Endothelial cell of umbilical vein (primary cell): ENCODE measurements around the gene C11orf68. TPM values are rescaled to one million over a fixed set of nuclear protein-coding genes. Genes with fewer than 3 reads are reported as not detected.

Source experiments
- BruUV-seq: library from RNA; stranded (reverse); fragments of 400-500 nt; replicated peaks from 2 replicates; lab custom pipeline; 2021; lab: Mats Ljungman, UMichigan
- CTCF ChIA-PET: fragments of 300-600, 350-600 bp; sonication (Branson Sonifier 250); formaldehyde crosslinking; loops from one replicate; lab custom pipeline; 2021; ENCODE audit warnings: antibody characterized with exemption, inconsistent platforms; lab: Charles Lee
- POLR2A ChIA-PET: fragments of 300-600, 350-600 bp; sonication (Branson Sonifier 250); formaldehyde crosslinking; loops from one replicate; lab custom pipeline; 2021; ENCODE audit warnings: antibody characterized with exemption, inconsistent platforms; lab: Charles Lee
- DNase-seq: peaks from one replicate; pipeline ENCODE4 v3.0.0-alpha.2; 2011; ENCODE audit warnings: low read depth, low spot score
- FAIRE-seq: peaks from 2 replicates; lab custom pipeline; 2011; peaks lifted over from hg19 to GRCh38; lab: Jason Lieb, UNC
- H2AFZ ChIP-seq: 2 replicates; pipeline ENCODE4 v1.6.0; 2012; ENCODE audit warnings: low read depth, low read length, control low read depth, inconsistent platforms
- H3K27ac ChIP-seq: 2 replicates; pipeline ENCODE4 v1.5.1; 2011; ENCODE audit warnings: low read depth, mild to moderate bottlenecking, control low read depth, low read length, moderate library complexity; ENCODE audit not compliant: insufficient read depth
- H3K27me3 ChIP-seq, 2 experiments: 2 replicates each; pipeline versions ENCODE4 v1.6.0 to v1.6.1; 2011; ENCODE audit warnings: low read length in 2 of 2, mixed read lengths in 1 of 2; ENCODE audit not compliant: control insufficient read depth in 2 of 2, insufficient read depth in 2 of 2
- H3K36me3 ChIP-seq, 2 experiments: 2 replicates in 1 of 2; 3 replicates in 1 of 2; pipeline ENCODE4 v1.5.1; 2011; ENCODE audit warnings: low read length in 2 of 2, mild to moderate bottlenecking in 1 of 2, moderate library complexity in 1 of 2; ENCODE audit not compliant: control insufficient read depth in 2 of 2, insufficient read depth in 2 of 2; ENCODE audit errors: extremely low read depth in 1 of 2
- H3K4me1 ChIP-seq: 3 replicates; pipeline ENCODE4 v1.5.1; 2011; ENCODE audit warnings: mild to moderate bottlenecking, low read length; ENCODE audit not compliant: control insufficient read depth, insufficient read depth; ENCODE audit errors: extremely low read depth
- H3K4me2 ChIP-seq: 2 replicates; pipeline ENCODE4 v1.6.1; 2011; ENCODE audit warnings: low read length, control low read depth, mixed read lengths; ENCODE audit not compliant: insufficient read depth
- H3K4me3 ChIP-seq, 3 experiments: fragments of 200-600 bp in 1 of 3; sonication (generic), shearing (Covaris generic) in 1 of 3; replicated peaks in 1 of 3; 2 replicates each; pipeline ENCODE4 v1.5.1; 2011 to 2016; ENCODE audit warnings: control low read depth in 3 of 3, low read length in 3 of 3, mild to moderate bottlenecking in 2 of 3, inconsistent platforms in 1 of 3, low read depth in 1 of 3, moderate library complexity in 1 of 3; ENCODE audit not compliant: insufficient read depth in 1 of 3
- H3K79me2 ChIP-seq: 2 replicates; pipeline ENCODE4 v1.6.0; 2012; ENCODE audit warnings: low read length, inconsistent platforms; ENCODE audit not compliant: control insufficient read depth, insufficient read depth
- H3K9ac ChIP-seq: replicated peaks from 2 replicates; pipeline ENCODE3; 2011; ENCODE audit warnings: low read length, control low read depth; ENCODE audit not compliant: insufficient read depth; ENCODE audit errors: extremely low read depth
- H3K9me1 ChIP-seq: replicated peaks from 3 replicates; pipeline ENCODE4 v1.6.0; 2011; ENCODE audit warnings: mild to moderate bottlenecking, low read length; ENCODE audit not compliant: control insufficient read depth, insufficient read depth; ENCODE audit errors: extremely low read depth
- H3K9me3 ChIP-seq: replicated peaks from 2 replicates; pipeline ENCODE4 v1.5.1; 2012; ENCODE audit warnings: low read length, inconsistent platforms; ENCODE audit not compliant: control insufficient read depth, insufficient read depth
- H4K20me1 ChIP-seq: replicated peaks from 2 replicates; pipeline ENCODE3; 2011; ENCODE audit warnings: mild to moderate bottlenecking, low read length; ENCODE audit not compliant: control insufficient read depth, insufficient read depth; ENCODE audit errors: extremely low read depth
- EZH2 ChIP-seq: IDR thresholded peaks from 2 replicates; pipeline ENCODE4 v1.6.1; 2012; ENCODE audit warnings: borderline replicate concordance, low read depth, mild to moderate bottlenecking, moderate library complexity, low read length, inconsistent platforms; ENCODE audit not compliant: severe bottlenecking
- FOS ChIP-seq: IDR thresholded peaks from 2 replicates; pipeline ENCODE4 v1.6.1; 2011; ENCODE audit warnings: mild to moderate bottlenecking, low read length, moderate library complexity, borderline replicate concordance; ENCODE audit not compliant: insufficient read depth
- GATA2 ChIP-seq: IDR thresholded peaks from 2 replicates; pipeline ENCODE4 v1.7.0; 2011; ENCODE audit warnings: low read depth, mild to moderate bottlenecking, moderate library complexity, mixed read lengths, low read length; ENCODE audit not compliant: insufficient read length, insufficient read depth
- JUN ChIP-seq: IDR thresholded peaks from 2 replicates; pipeline ENCODE4 v1.6.1; 2011; ENCODE audit warnings: borderline replicate concordance, low read depth; ENCODE audit not compliant: insufficient read length, insufficient read depth
- MYC ChIP-seq: IDR thresholded peaks from one replicate; pipeline ENCODE4 v1.6.1; 2011; ENCODE audit warnings: mild to moderate bottlenecking, low read depth, low read length
- POLR2A ChIP-seq: IDR thresholded peaks from 2 replicates; pipeline ENCODE4 v1.6.1; 2012; ENCODE audit warnings: low read depth, mild to moderate bottlenecking, control low read depth, low read length
- POLR2AphosphoS5 ChIP-seq: IDR thresholded peaks from 2 replicates; pipeline ENCODE4 v1.6.1; 2012; ENCODE audit warnings: low read depth, mild to moderate bottlenecking, control low read depth, low read length, moderate library complexity; ENCODE audit not compliant: insufficient read depth
- dilution Hi-C: fragments of 300-500 bp; cut with MboI; formaldehyde crosslinking; loops from one replicate; pipeline ENCODE4 v1.15.0; 2019; ENCODE audit warnings: low sequenced_read_pairs; ENCODE audit not compliant: extremely low pct_ligation_motif_present
- intact Hi-C: fragments of 100-400 bp; cut with micrococcal nuclease; formaldehyde crosslinking; loops from one replicate; pipeline ENCODE4 v1.10.0; 2022
- polyA plus RNA-seq, 4 experiments: library from polyadenylated mRNA; depleted of rRNA in 3 of 4; stranded (reverse) in 3 of 4; unstranded in 1 of 4; fragments of >200 nt; gene quantifications; 2 replicates each; pipeline versions ENCODE4 v1.2.1 to v1.2.3, GENCODE V29; 2011 to 2012; ENCODE audit warnings: missing spikeins in 1 of 4
- total RNA-seq: library from RNA; stranded (reverse); gene quantifications from 2 replicates; pipeline ENCODE4 v1.2.3, GENCODE V29; 2021
- TF ChIP-seq, protein P1 (sequence below), 2 donors: IDR thresholded peaks; 1 replicate in 1 of 2; 2 replicates in 1 of 2; pipeline ENCODE4 v1.5.1; 2011; ENCODE audit warnings: low read length in 2 of 2, mild to moderate bottlenecking in 2 of 2, moderate library complexity in 2 of 2, control low read depth in 1 of 2, inconsistent platforms in 1 of 2, low read depth in 1 of 2; ENCODE audit not compliant: insufficient read depth in 1 of 2; ENCODE audit errors: extremely low read depth in 1 of 2
- TF ChIP-seq, protein P2 (sequence below): IDR thresholded peaks from 2 replicates; pipeline ENCODE4 v1.6.1; 2011; ENCODE audit not compliant: insufficient read depth, insufficient read length

The C11orf68 gene
- total and polyA plus RNA-seq, 2 donors (not counting 3 experiments of a cell fraction or from before 2014, with no cell fraction given) = 35.6 to 66.5 TPM

- H3K9me3 ChIP-seq = no peaks in the 10 kb centered on the region
- intact Hi-C loops = loop anchor here (5.0 kb wide), 1 partner anchor 135 kb away; the partner anchor contains the start of gene SF3B2
- CTCF ChIA-PET = interaction anchor here (0.9 to 4.9 kb wide), 2 partner anchors 27 to 33 kb away, joined by 4 to 73 read pairs; partner anchors contain the start of genes CCDC85B and FIBP
- peaks cover 37% of the 10 kb centered on the region for H3K79me2 ChIP-seq
- peak overlapping the region; percentile 92 for H3K9ac ChIP-seq
- H3K4me1 ChIP-seq = peaks cover 55% of the 10 kb centered on the region
- FAIRE-seq (no peak), DNase-seq (no peak)
- TF ChIP-seq, protein P1, sequence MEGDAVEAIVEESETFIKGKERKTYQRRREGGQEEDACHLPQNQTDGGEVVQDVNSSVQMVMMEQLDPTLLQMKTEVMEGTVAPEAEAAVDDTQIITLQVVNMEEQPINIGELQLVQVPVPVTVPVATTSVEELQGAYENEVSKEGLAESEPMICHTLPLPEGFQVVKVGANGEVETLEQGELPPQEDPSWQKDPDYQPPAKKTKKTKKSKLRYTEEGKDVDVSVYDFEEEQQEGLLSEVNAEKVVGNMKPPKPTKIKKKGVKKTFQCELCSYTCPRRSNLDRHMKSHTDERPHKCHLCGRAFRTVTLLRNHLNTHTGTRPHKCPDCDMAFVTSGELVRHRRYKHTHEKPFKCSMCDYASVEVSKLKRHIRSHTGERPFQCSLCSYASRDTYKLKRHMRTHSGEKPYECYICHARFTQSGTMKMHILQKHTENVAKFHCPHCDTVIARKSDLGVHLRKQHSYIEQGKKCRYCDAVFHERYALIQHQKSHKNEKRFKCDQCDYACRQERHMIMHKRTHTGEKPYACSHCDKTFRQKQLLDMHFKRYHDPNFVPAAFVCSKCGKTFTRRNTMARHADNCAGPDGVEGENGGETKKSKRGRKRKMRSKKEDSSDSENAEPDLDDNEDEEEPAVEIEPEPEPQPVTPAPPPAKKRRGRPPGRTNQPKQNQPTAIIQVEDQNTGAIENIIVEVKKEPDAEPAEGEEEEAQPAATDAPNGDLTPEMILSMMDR (IDR thresholded peaks at IDR 0.05; ENCODE audit: extremely low read depth in 1 of 2, insufficient read depth in 1 of 2, low read depth in 1 of 2, low read length in 2 of 2) = no peak
- TF ChIP-seq POLR2A = peak; percentile 16
- POLR2A ChIA-PET = interaction anchor here (0.9 to 2.1 kb wide), 4 partner anchors 16 to 58 kb away, joined by 3 to 7 read pairs (median 5); partner anchors contain the start of genes CCDC85B and FOSL1
- peak overlapping the region; percentile 46 to 90 (median 71) for H3K4me3 ChIP-seq
- dilution Hi-C loops = no loop called here
- no peaks in the 10 kb centered on the region for H3K27me3 ChIP-seq
- BruUV-seq = TSS peak; percentile 30
- H4K20me1 ChIP-seq = no peaks in the 10 kb centered on the region
- H3K36me3 ChIP-seq = peaks cover 4 to 5% of the 10 kb centered on the region in 2 experiments
- H2AFZ ChIP-seq = no peak overlapping the region
- H3K9me1 ChIP-seq = no peaks in the 10 kb centered on the region
- peak overlapping the region; percentile 92 for H3K27ac ChIP-seq
- peak overlapping the region; percentile 69 for H3K4me2 ChIP-seq
Measured at GRCh38 chr11:65917434-65918210, 1.2 kb downstream of the C11orf68 start.

- intact Hi-C loops = loop anchor here (5.0 kb wide), 1 partner anchor 135 kb away; the partner anchor contains the start of gene SF3B2
- no TSS peak for BruUV-seq
- CTCF ChIA-PET = interaction anchor here (4.9 kb wide), 1 partner anchor 27 kb away, joined by 73 read pairs; the partner anchor contains the start of genes CCDC85B and FIBP
- Histone ChIP-seq H2AFZ (no peak overlapping the region), H3K4me1 (peaks cover 61% of the 10 kb centered on the region), H3K9me1 (no peaks in the 10 kb centered on the region), H3K36me3 (peaks cover 0 to 2% of the 10 kb centered on the region in 2 experiments), H3K4me3 (peak overlapping the region in 1 of 3 experiments; percentile 5), H3K79me2 (peaks cover 37% of the 10 kb centered on the region), H4K20me1 (no peaks in the 10 kb centered on the region), H3K27ac (peak overlapping the region; percentile 92), H3K4me2 (peak overlapping the region; percentile 69), H3K9me3 (no peaks in the 10 kb centered on the region), H3K27me3 (no peaks in the 10 kb centered on the region), H3K9ac (no peak overlapping the region)
- FAIRE-seq (no peak), DNase-seq (no peak)
- POLR2A ChIA-PET = interaction anchor here (1.5 to 2.1 kb wide), 3 partner anchors 17 to 26 kb away, joined by 6 to 17 read pairs (median 7); partner anchors contain the start of genes CCDC85B and FOSL1
- dilution Hi-C loops = no loop called here
- TF ChIP-seq POLR2AphosphoS5 = no peak
- no peak for TF ChIP-seq GATA2
- peak; percentile 12 for TF ChIP-seq POLR2A
- TF ChIP-seq, protein P2, sequence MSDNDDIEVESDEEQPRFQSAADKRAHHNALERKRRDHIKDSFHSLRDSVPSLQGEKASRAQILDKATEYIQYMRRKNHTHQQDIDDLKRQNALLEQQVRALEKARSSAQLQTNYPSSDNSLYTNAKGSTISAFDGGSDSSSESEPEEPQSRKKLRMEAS = no peak
- TF ChIP-seq, protein P1 (IDR thresholded peaks at IDR 0.05; ENCODE audit: extremely low read depth in 1 of 2, insufficient read depth in 1 of 2, low read depth in 1 of 2, low read length in 2 of 2) = no peak
- TF ChIP-seq JUN = no peak
- TF ChIP-seq EZH2 = no peak
- no peak for TF ChIP-seq MYC
- no peak for TF ChIP-seq FOS
Measured at GRCh38 chr11:65917077-65917433, 1.8 kb downstream of the C11orf68 start.
